Ramos (cell line): ENCODE measurements around the gene ALPL.

ENCODE experiments used
- in situ Hi-C: fragments of 300-500 bp; cut with MboI; formaldehyde crosslinking; loops from one replicate; pipeline ENCODE4 v1.14.3; 2022; ENCODE audit warnings: low sequenced_read_pairs; ENCODE audit not compliant: unreplicated experiment

Gene ALPL

DNA sequence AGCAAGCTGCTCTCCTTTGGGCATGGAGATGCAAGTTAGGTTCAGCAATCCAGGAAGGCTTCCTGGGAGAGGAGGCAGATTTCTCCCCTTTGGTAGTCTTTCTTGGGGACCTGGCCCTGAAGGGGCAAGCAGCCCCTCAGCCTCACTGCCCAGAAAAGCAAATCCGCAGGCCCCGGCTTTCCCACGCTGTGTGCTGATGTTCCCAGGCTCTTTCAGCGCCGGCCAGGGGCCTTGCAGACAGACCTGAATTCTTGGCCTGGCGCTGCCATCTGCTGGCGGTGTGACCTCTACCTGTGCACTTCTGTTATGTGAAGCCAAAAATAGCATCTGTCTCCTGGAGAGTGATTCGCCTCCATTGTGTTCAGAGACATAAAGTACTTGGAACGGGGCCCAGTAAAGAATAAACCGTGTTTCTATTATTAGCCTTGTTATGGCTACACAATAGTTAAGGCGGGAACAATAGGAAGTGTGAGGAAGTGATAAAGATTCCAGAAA is 64.8 kb downstream of the ALPL start:
- in situ Hi-C loops: no loop called here

DNA sequence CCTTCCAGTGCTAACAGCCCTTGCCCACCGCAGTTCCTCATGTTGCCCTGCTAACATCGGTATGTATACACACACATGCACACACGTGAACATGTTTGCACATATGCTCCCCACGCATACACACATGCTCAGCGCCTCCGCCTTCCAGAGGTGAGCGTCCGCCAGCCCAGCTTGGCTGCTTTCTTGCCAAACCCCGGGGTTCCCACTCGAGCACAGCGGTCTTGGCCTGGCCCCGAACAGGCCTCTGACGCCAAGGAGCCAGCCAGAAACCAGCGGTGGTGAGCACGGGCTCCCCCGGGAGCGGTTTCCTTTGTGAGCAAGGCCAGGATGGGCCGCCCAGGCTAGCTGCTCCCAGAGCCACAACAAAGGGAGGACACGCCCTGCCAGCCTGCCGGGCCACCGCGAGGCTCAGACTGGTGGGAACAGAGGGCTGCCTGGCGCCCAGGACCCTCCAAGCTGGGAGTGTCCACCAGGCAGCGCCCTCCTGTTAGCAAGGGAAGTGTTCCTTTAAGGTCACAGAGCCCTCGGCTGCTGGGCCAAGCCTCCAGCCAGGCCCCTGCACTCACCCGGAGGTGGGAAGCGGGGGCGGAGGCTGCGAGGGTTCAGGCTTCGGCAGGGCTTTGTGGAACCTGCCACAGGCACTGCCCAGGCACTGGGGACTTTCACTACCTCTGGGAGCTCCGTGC is 65.4 kb downstream of the ALPL start:
- in situ Hi-C loops: no loop called here

DNA sequence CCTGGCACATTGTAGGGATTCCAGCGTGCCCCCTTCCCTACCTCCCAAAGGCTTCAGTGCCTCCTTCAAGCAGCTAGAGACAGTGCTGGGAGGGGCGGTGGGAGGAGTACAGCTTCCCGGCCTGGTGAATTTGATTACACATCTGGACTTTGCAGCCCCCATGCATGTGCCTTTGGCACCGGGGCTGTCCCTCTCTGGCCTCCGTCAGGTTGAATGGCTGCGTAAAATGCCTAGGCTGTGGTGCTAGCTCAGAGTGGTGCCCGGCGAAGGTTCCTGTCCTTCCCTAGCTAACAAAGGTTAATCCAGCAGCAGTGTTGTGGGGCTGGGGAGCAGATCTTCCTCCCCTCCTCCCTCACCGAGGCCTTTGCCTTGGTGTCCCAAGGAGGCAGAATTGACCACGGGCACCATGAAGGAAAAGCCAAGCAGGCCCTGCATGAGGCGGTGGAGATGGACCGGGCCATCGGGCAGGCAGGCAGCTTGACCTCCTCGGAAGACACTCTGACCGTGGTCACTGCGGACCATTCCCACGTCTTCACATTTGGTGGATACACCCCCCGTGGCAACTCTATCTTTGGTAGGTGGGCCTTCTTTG is 66.2 kb downstream of the ALPL start:
- in situ Hi-C loops: no loop called here

DNA sequence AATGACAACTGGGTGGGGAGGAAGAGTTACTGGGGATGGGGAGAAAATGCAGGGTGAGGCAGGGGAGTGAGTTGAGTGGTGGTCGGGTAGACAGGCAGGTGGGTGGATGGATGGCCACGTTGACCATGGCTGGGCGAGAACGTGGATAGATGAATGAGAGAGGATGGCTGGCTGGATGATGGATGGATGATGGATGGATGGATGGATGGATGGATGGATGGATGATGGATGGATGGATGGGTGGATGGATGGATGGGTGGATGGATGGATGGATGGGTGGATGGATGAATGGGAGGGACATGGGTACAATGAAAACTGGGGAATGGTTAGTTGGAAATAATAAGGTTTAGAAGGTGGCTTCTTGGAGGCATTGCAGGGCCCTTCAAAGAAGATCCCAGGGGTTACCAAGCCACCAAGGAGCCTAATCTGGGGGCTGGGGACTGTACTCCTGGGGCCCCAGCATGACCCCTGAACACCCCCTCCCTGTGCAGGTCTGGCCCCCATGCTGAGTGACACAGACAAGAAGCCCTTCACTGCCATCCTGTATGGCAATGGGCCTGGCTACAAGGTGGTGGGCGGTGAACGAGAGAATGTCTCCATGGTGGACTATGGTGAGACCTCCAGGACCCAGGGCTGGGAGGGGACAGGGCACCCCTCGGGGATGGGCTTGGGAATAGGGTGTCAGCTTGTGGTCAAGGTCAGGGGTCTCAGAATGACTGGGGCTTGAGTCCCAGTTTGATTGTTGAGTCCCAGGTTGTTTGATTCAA is 67.0 kb downstream of the ALPL start:
- in situ Hi-C loops: no loop called here

DNA sequence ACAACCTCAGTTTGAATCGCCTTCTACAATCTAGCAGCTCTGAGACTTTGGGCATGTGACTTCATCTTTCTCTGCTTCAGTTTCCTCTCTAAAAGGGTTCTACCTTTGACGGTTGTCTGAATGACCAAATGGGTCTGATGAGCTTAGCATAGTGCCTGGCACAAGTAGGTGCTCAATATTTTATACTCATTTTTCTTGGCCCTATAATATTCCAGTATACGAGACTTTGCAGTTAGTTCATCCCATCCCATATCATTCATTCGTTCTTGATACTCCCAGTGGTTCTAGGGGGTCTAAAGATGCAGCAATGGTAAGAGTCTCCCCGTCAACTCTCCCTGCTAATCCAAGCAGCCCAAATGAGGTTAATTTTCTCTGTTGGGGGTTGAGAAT is 67.6 kb downstream of the ALPL start:
- in situ Hi-C loops: no loop called here

DNA sequence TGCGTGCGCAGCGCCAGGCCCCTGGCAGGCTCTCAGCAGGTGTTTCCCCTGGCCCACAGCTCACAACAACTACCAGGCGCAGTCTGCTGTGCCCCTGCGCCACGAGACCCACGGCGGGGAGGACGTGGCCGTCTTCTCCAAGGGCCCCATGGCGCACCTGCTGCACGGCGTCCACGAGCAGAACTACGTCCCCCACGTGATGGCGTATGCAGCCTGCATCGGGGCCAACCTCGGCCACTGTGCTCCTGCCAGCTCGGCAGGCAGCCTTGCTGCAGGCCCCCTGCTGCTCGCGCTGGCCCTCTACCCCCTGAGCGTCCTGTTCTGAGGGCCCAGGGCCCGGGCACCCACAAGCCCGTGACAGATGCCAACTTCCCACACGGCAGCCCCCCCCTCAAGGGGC is 68.1 kb downstream of the ALPL start:
- in situ Hi-C loops: no loop called here

DNA sequence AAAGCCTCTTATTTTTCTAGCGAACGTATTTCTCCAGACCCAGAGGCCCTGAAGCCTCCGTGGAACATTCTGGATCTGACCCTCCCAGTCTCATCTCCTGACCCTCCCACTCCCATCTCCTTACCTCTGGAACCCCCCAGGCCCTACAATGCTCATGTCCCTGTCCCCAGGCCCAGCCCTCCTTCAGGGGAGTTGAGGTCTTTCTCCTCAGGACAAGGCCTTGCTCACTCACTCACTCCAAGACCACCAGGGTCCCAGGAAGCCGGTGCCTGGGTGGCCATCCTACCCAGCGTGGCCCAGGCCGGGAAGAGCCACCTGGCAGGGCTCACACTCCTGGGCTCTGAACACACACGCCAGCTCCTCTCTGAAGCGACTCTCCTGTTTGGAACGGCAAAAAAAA is 68.7 kb downstream of the ALPL start:
- in situ Hi-C loops: no loop called here

DNA sequence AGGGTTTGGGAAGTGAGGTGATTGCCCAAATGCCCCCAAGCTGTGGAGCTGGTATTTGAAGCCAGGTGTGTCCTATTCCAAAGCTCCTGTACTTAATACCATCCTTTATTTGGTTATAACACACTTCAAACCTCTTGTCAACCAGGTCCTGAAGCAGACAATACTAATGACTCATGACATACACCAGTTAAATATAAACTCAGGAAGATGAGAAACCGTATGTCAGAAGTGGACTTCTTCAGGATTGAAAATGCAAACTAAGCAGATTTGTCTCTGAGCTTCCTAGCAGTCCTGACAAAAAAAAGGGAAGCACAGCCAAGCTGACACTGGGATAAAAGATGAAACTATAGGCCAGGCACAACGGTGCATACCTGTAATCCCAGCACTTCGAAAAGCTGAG is 70.6 kb downstream of the ALPL start:
- in situ Hi-C loops: no loop called here

DNA sequence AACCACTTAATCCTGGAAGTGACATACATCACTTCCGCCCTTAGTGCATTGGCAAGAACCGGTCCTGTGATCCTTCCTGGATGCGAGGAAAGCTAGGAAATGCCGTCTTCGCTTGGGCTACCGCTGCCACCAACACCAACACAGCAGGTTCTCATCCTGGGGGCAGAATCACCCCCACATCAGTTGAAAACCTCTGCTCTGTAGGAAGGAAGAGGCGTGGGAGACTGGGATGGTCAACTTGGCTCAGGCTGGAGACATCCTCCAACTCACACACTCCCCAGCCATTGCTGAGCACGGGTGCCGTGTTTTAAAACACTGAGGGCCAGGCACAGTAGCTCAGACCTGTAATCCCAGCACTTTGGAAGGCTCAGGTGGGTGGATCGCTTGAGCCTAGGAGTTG is 74.9 kb downstream of the ALPL start:
- in situ Hi-C loops: no loop called here

DNA sequence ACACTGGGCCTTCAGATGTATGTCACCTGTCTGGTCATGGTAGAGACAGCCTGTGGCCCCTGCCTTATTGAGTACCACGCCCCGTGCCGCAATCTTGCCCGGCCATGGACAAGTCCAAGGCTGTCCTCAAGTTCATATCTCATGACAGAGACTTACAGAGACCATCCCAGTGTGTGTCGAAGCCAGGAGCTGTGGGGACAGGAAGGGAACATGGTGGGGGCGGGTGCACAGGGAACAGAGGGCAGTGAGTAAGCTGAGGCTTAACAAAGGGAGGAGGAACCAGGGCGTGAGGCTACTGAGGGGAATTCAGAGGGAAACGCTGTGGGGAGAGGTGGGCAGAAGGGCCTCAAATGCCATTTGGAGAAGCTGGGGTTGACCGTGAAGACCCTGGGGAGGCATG is 75.8 kb downstream of the ALPL start:
- in situ Hi-C loops: no loop called here

DNA sequence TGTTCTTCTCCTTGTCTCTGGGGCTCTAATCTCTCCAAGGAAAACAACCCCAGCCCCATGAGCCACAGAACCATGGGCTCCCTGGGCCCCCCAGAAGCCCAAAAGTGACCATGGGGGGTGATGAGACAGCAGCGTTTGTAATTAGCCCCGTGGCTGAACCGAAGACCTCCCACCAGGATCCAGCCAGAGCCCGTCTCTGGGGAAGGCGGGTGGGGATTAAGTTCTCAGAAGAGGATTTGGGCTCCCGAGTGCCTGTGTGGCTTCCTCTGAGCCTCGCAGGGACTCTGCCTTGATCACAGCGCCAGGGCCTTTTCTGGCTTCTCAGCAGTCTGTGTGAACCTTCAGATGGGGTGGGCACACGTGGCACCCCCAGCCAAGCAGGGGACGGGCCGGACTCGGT is 77.0 kb downstream of the ALPL start:
- in situ Hi-C loops: no loop called here

DNA sequence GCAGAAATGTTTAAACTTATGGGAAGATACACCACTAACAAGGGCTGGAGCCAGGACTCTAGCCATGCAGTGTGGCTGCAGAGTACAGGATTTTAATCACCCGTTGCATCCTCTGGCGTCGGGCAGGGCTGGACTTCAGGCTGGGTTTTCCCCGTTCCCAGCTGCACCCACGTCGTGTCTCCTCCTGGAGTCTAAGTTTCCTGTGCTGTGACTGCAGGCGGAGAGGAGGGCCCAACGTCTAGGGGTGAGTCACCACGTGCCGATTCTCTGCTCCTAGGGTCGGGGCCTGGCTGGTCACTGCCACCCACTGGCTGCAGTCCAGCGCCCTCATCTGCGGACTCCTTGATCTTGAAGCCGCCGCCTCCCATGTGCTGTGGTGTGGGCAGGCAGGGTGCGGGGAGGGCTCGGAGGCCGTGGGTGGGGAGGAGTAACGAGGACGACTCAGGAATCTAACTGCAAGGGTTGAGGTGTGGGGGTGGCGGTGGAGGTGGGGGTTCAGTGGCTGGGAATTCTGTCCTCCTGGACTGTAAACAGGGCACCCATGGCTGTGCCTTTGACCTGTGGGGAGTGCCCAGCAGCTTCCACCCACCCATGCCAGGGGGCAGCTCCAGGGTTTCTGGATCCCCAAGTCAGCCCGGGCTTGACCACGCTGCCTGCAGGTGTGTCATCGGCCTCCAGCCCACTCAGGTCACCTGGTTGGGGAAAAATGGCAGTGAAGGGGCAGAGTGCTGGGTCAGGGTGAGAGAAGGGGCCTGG is 77.8 kb downstream of the ALPL start:
- in situ Hi-C loops: no loop called here

DNA sequence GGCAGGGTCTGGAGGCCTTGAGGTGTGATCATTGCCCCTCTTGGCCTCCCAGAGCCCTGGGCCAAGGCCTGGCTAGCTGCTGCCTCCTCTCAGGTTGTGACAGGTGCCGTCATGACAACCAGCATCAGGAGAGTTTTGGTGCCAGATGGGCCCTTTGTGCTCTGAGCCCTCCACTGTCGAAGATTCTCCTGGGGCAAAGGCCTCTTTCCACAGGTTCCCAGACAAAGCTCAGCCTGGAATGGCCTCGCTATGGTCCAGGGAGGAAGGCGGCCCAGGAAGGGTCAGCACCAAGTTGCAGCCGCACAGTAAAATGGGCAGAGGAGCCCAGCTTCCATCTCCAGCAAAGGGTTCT is 78.4 kb downstream of the ALPL start:
- in situ Hi-C loops: no loop called here

DNA sequence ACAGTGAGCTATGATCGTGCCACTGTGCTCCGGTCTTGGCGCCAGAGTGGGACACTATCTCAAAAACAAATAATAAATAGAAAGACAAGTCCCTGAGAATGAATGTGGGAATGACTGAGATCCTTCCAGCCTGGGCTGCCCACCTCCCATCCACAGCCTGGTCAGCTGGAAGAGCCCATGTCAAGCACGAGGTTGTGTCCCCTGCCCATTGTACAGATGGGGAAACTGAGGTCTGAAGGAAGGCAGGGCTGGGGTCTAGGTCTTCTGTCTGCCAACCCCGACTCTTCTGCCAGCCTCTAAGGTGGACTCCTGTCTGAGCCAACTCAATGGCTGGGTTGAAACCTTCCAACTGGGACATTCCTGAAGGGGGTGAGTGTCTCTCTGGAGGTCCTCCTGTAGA is 80.4 kb downstream of the ALPL start:
- in situ Hi-C loops: no loop called here

DNA sequence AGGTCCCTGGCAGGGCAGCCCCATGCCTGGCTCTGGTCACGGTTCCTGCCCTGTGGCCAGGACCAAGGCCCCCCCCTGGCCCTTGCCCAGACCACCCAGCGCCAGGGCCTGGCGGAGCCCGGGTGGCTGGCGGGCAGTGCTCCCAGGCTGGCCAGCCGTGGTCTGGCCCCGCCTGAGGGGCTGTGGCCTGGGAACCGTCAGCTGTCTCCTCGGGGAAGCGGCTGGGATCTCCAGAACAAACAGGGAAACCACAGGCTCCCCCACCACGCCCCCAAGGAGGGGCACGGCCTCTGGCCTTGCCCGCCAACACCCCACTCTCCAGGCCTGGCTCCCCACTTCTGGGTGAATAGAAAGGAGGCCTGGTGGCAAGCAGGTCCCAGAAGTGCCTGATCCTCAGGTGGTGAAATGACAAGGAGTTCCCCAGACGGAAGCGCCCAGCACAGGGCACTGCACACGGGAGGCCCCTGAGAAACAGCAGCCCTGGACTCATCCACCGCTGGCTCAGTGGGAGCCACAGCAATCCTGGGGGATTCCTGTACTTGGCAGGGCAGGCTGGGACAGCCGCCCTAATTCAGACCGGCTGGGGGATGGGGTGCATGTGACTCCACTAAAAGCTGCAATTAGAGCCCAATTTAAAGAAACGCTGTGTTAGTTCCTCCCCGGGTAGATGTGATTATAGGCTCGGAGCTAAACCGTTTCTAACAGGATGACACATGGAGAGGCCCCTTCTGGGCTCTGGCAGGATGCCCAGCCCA is 81.1 kb downstream of the ALPL start:
- in situ Hi-C loops: no loop called here

DNA sequence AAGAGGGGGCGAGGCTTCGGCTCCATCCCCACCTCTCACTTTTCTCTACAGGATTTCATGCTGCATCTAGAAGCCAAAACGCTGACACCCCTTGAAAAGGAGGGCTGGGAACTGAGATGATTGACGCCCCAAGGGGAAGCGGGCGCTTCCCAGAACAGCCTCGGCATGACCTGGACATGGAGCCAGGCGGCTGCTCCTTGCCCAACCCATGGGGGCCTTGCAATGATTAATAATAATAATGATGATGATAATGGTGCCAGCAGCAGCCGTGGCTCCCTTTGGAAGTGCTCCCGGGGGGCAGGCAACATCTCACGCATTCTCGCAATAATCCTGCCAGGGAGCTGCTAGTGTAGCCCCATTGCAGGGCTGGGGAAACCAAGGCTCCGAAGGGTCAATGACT is 81.7 kb downstream of the ALPL start:
- in situ Hi-C loops: no loop called here

DNA sequence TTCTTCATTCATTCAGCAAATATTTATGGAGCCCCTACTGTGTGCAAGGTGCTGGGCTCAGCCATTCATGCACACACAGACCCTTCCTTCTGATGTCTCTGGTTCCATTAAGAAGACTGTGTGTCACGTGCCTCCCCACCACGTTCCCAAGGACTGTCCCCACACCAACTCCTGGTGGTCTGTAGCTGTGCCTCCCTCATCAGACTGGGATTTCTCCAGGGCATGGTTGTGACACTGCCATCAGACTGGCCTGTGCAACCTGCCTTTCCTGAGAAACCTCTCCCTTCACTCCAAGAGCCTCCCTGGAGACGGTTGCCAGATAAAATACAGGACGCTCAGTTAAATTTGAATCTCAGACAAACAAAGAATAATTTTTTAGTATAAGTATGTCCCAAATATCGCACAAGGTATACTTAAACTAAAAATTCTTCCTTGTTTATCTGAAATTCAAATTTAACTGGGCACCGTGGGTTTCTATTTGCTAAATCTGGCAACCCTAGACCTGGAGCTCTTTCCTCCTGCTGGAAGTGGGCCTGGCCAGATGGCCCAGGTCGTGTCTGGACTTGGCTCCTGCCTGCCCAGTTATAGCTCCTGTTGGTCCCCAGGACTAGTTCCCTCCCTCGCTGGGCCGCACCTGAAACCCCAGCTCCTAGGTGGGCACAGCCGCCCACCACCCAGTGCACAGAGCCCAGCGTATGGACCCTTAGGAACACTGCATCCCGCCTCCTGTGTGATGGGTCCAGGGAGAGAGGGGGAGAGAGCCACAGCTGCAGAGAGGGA is 83.1 kb downstream of the ALPL start:
- in situ Hi-C loops: no loop called here

DNA sequence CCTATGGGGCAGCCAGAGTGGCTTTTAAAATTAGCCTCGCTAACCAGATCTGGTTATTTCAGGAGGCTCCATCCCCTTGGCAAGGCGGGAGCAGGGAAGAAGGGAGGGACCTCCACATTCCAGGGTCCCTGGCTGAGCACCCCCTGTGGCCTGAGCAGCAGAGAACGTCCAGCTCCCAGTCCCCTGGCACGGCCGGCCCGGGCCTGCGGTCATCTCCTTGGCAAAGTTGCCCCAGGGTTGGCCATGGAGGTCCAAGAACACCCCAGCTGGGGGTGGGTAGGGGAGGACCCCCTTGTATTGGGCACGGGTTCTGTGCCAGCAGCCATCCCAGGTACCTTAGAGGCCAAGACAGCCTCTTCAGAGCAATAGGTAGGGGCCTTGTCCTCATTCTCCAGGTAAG is 84.0 kb downstream of the ALPL start:
- in situ Hi-C loops: no loop called here

DNA sequence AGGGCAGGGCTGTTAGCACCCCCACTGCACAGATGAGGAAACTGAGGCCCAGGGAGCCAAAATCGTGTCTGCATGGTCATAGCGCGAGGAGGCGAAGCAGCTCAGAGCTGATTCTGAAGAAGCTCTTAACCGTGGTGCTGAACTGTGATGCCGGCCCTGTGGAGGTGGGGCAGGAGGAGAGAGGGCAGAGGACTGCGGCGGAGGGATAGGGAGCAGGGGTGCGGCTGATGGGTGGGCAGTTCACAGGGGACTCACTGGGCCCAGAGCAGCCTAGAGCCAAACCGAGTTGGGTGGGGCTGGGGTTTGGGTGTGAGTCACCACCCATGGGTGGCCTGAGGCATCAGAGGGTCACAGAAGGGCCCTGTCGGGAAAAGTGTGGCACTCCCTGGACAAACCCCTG is 85.3 kb downstream of the ALPL start:
- in situ Hi-C loops: no loop called here
